NCI-H1417 (cell line): ENCODE results near the gene CACNG5.
"Not testable (repeated sequence)": the region's sequence is repeated elsewhere in the genome, so short reads cannot be mapped to it uniquely, and the experiment has no call there.

ENCODE experiments used
- DNase-seq, 3 experiments: peaks; one replicate each; lab custom pipeline; 2025; lab: John Stamatoyannopoulos, UW

CACNG5 gene

GRCh38 chr17:66849851-66850580 is 15.1 kb downstream of the CACNG5 start:
- no peak for DNase-seq

GRCh38 chr17:66850692-66851091 is 15.8 kb downstream of the CACNG5 start:
- DNase-seq = no peak

GRCh38 chr17:66855204-66855603 is 20.3 kb downstream of the CACNG5 start:
- no peak for DNase-seq

GRCh38 chr17:66858226-66859083 is 23.5 kb downstream of the CACNG5 start:
- DNase-seq = no peak

GRCh38 chr17:66859353-66859752 is 24.4 kb downstream of the CACNG5 start:
- DNase-seq = no peak

- DNase-seq = no peak
Observed at GRCh38 chr17:66860204-66860603, 25.3 kb downstream of the CACNG5 start.

GRCh38 chr17:66863820-66864219 is 28.9 kb downstream of the CACNG5 start:
- no peak for DNase-seq

- no peak for DNase-seq
Observed at GRCh38 chr17:66865151-66865550, 30.2 kb downstream of the CACNG5 start.

- DNase-seq = no peak
Observed at GRCh38 chr17:66873962-66874361, 39.0 kb downstream of the CACNG5 start.

GRCh38 chr17:66884931-66885330 is 50.0 kb downstream of the CACNG5 start:
- no peak for DNase-seq

- DNase-seq = no peak
Observed at GRCh38 chr17:66885417-66885816, 50.5 kb downstream of the CACNG5 start.

GRCh38 chr17:66889480-66890230 is 54.7 kb downstream of the CACNG5 start:
- DNase-seq = peak in 1 of 3 experiments; percentile 5

- DNase-seq = no peak
Observed at GRCh38 chr17:66892246-66892645, 57.3 kb downstream of the CACNG5 start.

GRCh38 chr17:66893382-66893781 is 58.5 kb downstream of the CACNG5 start:
- DNase-seq = no peak

- no peak for DNase-seq
Observed at GRCh38 chr17:66893863-66894262, 58.9 kb downstream of the CACNG5 start.

GRCh38 chr17:66897141-66897540 is 62.2 kb downstream of the CACNG5 start:
- no peak for DNase-seq

- DNase-seq = no peak
Observed at GRCh38 chr17:66898536-66898935, 63.6 kb downstream of the CACNG5 start.

- DNase-seq = peak in 2 of 3 experiments; percentile 5 to 37
Observed at GRCh38 chr17:66900126-66901010, 65.5 kb downstream of the CACNG5 start.

GRCh38 chr17:66903296-66903695 is 68.4 kb downstream of the CACNG5 start:
- DNase-seq = not testable (repeated sequence)

- DNase-seq = no peak
Observed at GRCh38 chr17:66903781-66904180, 68.9 kb downstream of the CACNG5 start.
